Limb (tissue), 2 donors: ENCODE data around the gene DOCK1.

Source experiments
- DNase-seq, 2 donors: peaks; one replicate each; pipeline ENCODE4 v3.0.0-alpha.2; 2016; ENCODE audit errors: extremely low spot score in 2 of 2

DOCK1 gene

GRCh38 chr10:127161482-127161881 is 256.3 kb downstream of the DOCK1 start:
- DNase-seq, result no peak

GRCh38 chr10:127162841-127163240 is 257.6 kb downstream of the DOCK1 start:
- no peak for DNase-seq

- no peak for DNase-seq
Measured at GRCh38 chr10:127168261-127168660, 263.0 kb downstream of the DOCK1 start.

- DNase-seq, result no peak
Measured at GRCh38 chr10:127174866-127175265, 269.6 kb downstream of the DOCK1 start.

- DNase-seq, result no peak
Measured at GRCh38 chr10:127175357-127176110, 270.3 kb downstream of the DOCK1 start.

GRCh38 chr10:127176649-127177048 is 271.4 kb downstream of the DOCK1 start:
- no peak for DNase-seq

GRCh38 chr10:127179612-127180250 is 274.5 kb downstream of the DOCK1 start:
- DNase-seq, result no peak

GRCh38 chr10:127182161-127182560 is 276.9 kb downstream of the DOCK1 start:
- no peak for DNase-seq

GRCh38 chr10:127184582-127184981 is 279.4 kb downstream of the DOCK1 start:
- DNase-seq, result no peak

- no peak for DNase-seq
Measured at GRCh38 chr10:127186813-127187212, 281.6 kb downstream of the DOCK1 start.

- no peak for DNase-seq
Measured at GRCh38 chr10:127189226-127189625, 284.0 kb downstream of the DOCK1 start.

- DNase-seq, result no peak
Measured at GRCh38 chr10:127190427-127190826, 285.2 kb downstream of the DOCK1 start.

- DNase-seq, result no peak
Measured at GRCh38 chr10:127193125-127193524, 287.9 kb downstream of the DOCK1 start.

- no peak for DNase-seq
Measured at GRCh38 chr10:127194111-127194510, 288.9 kb downstream of the DOCK1 start.

- peak in 1 of 2 donors; percentile 33 for DNase-seq
Measured at GRCh38 chr10:127194599-127194998, 289.4 kb downstream of the DOCK1 start.

- peak in 1 of 2 donors; percentile 43 for DNase-seq
Measured at GRCh38 chr10:127195041-127195506, 289.8 kb downstream of the DOCK1 start.

- DNase-seq, result peak in 1 of 2 donors; percentile 58
Measured at GRCh38 chr10:127195571-127196281, 290.5 kb downstream of the DOCK1 start.

GRCh38 chr10:127196282-127197153 is 291.3 kb downstream of the DOCK1 start, which contains the start of gene INSYN2A:
Gene INSYN2A (minus strand): TSS chr10:127196591. CDS start chr10:127176395, 20,196 bp downstream.
- peak; percentile 43 to 78 for DNase-seq

GRCh38 chr10:127197154-127197432 is 291.9 kb downstream of the DOCK1 start:
- DNase-seq, result no peak

GRCh38 chr10:127198307-127198706 is 293.1 kb downstream of the DOCK1 start:
- no peak for DNase-seq

GRCh38 chr10:127198721-127199120 is 293.5 kb downstream of the DOCK1 start:
- DNase-seq, result no peak
